ENCODE measurements around the gene TRIM54.

The TRIM54 gene

DNA sequence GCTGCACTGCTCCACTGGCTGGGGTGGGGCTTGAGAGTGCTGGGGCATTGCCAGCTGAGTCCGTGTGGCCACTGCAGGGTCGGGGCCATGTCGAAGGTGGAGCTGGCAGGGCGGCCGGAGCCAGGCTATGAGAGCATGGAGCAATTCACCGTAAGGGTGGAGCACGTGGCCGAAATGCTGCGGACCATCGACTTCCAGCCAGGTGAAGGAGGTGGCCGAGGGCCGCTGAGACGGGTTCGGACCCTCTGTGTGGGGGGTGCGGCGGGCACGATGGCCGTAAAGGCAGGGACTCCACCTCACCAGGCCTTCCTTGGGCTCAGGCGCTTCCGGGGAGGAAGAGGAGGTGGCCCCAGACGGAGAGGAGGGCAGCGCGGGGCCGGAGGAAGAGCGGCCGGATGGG lies 23.9 kb downstream of the TRIM54 start:
- no peak for TF ChIP-seq CTCF (IDR thresholded peaks at IDR 0.05; ENCODE audit: control insufficient read depth, extremely low read depth, insufficient read depth)
- DNase-seq (ENCODE audit: low read depth), result no peak
- H3K4me3 ChIP-seq (ENCODE audit: low read depth, low read length), result no peak overlapping the region

DNA sequence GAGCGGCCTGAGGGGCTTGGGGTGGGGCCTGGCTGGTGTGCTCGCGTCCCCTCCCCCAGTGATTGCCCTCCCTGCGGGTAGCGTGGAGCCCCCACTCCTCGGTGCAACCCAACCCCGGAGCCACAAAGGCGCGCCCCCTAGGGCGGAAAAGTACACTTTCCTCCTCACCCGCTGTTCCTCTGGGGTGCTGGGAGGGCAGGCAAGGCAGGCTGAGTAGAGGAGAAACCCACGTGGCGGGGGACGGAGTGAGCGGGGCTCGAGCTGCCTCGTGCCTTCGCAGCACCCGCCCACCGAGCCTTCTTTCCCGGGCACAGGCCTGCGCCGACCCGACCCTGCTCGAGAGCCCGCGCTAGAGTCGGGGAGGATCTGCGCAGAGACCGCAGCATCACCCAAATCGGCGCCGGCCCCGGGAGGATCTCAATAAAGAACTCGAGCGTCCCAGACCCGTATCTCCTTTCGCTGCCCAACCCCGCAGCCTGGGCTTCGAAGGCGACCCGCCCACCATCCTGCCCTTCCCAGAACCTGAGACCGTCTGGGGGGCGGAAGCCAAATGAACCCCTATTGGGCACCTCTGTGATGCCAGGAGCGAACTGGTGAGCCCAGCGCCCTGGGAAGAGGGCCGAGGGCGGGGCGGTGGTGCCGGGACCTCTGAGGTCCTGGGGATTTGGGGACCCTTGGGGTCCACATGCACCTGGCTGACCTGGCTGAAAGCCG lies 24.5 kb downstream of the TRIM54 start:
- no peak for DNase-seq (ENCODE audit: low read depth)
- TF ChIP-seq CTCF (IDR thresholded peaks at IDR 0.05; ENCODE audit: control insufficient read depth, extremely low read depth, insufficient read depth), result no peak
- no peak overlapping the region for H3K4me3 ChIP-seq (ENCODE audit: low read depth, low read length)

DNA sequence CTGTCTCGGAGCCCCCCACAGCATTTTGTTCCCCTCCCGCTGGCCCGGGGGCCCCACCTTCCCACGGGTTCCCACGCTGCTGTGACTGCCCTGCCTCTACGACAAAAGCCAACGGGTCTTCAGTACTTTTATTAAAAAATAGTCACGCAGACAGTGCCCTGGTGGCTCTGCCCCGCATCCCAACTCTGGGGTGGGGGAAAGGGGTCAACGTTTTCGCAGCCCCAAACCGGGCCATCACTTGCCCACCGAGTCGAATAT lies 25.0 kb downstream of the TRIM54 start:
- DNase-seq (ENCODE audit: low read depth), result no peak
- H3K4me3 ChIP-seq (ENCODE audit: low read depth, low read length), result no peak overlapping the region
- TF ChIP-seq CTCF (IDR thresholded peaks at IDR 0.05; ENCODE audit: control insufficient read depth, extremely low read depth, insufficient read depth), result no peak

DNA sequence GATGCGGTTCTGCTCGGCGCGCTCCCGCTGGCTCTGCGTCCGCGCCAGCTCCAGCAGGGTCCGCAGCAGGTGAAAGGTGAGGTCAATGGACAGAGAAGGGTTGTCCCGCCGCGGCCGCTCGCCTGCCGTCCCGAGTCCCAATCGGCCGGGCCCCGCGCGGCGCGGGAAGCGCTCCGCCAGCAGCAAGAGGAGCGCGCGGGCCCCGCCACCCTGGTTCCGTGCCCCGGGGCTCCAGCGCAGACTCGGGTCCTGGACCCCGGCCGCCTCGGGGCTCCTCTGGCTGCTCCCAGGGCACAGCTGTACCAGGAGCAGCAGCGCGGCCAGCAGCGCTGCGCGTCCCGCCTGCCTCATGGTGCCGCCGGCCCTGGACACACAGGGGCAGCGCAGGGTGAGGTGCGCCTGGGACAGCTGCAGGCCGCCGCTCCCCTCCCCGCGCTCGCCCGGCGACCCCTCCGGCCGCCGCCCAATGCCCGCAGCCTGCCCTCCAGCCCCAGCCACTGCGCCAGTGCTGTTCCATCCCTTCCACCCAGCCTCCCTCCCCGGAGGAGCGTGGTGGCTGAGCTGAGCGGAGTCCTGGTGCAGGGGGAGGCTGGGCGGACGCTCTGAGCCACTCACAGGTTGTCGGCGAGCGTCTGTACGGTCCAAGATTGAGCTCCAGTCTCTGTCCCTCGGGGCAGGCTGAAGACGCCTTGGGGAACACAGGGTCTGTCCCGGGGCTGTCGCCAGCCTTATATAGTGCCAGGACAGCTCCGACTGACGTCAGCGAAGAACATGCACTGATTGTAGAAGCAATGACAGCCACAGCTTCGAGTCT lies 25.5 kb downstream of the TRIM54 start:
- H3K4me3 ChIP-seq (ENCODE audit: low read depth, low read length), result no peak overlapping the region
- no peak for TF ChIP-seq CTCF (IDR thresholded peaks at IDR 0.05; ENCODE audit: control insufficient read depth, extremely low read depth, insufficient read depth)
- no peak for DNase-seq (ENCODE audit: low read depth)

- no peak for DNase-seq (ENCODE audit: low read depth)
- H3K4me3 ChIP-seq (ENCODE audit: low read depth, low read length), result no peak within 1 kb of the TSS
- no peak for TF ChIP-seq CTCF (IDR thresholded peaks at IDR 0.05; ENCODE audit: control insufficient read depth, extremely low read depth, insufficient read depth)
These were observed 26.2 kb downstream of the TRIM54 start, which contains the start of gene UCN for GRCh38 chr2:27308359-27308881. TSS of gene UCN (minus strand) at chr2:27308445. CDS start at chr2:27307895, 550 bp downstream.

GRCh38 chr2:27309651-27310050 lies 27.4 kb downstream of the TRIM54 start:
- H3K4me3 ChIP-seq (ENCODE audit: low read depth, low read length), result no peak overlapping the region
- TF ChIP-seq CTCF (IDR thresholded peaks at IDR 0.05; ENCODE audit: control insufficient read depth, extremely low read depth, insufficient read depth), result no peak
- DNase-seq (ENCODE audit: low read depth), result no peak
